GM12891 (cell line): ENCODE measurements around the gene SHC1.

Experiments used
- POLR2AphosphoS5 ChIP-seq: IDR thresholded peaks from 2 replicates; pipeline ENCODE4 v1.6.1; 2011; ENCODE audit warnings: low read depth, low read length, control low read depth
- TAF1 ChIP-seq: IDR thresholded peaks from 2 replicates; pipeline ENCODE4 v1.6.1; 2011; ENCODE audit warnings: low read depth, low read length, control low read depth

- TF ChIP-seq TAF1 (no peak), POLR2AphosphoS5 (no peak)
Measured at GRCh38 chr1:154993572-154994268, 23.2 kb upstream of the SHC1 start, which contains the start of gene LENEP.
